Sigmoid colon (tissue), 4 donors: ENCODE data around the gene ADGRG6.

ENCODE experiments used
- CTCF ChIP-seq, 4 experiments: fragments of 450-650 bp in 3 of 4; fragments of 200-600 bp in 1 of 4; IDR thresholded peaks; one replicate each; pipeline ENCODE4 v1.5.1; 2016 to 2019; ENCODE audit warnings: antibody characterized with exemption in 4 of 4, mild to moderate bottlenecking in 3 of 4, moderate library complexity in 2 of 4
- EP300 ChIP-seq, 4 donors: sonication (generic); formaldehyde crosslinking; IDR thresholded peaks; one replicate each; pipeline ENCODE4 v1.6.1; 2017; ENCODE audit warnings: antibody characterized with exemption in 4 of 4
- POLR2AphosphoS5 ChIP-seq, 4 donors: sonication (generic); formaldehyde crosslinking; IDR thresholded peaks; one replicate each; pipeline ENCODE4 v1.6.1; 2017; ENCODE audit warnings: antibody characterized with exemption in 4 of 4

GRCh38 chr6:142412658-142413057, 110.9 kb downstream of the ADGRG6 start:
- TF ChIP-seq CTCF (IDR thresholded peaks at IDR 0.05), result no peak
- no peak for TF ChIP-seq POLR2AphosphoS5 (IDR thresholded peaks at IDR 0.05)
- no peak for TF ChIP-seq EP300 (IDR thresholded peaks at IDR 0.05)
